SJCRH30 (cell line): ENCODE measurements around the gene NFKBIA. TPM values are rescaled to one million over a fixed set of nuclear protein-coding genes. Genes with fewer than 3 reads are reported as not detected.
"Not testable (repeated sequence)": the region's sequence is repeated elsewhere in the genome, so short reads cannot be mapped to it uniquely, and the experiment has no call there.

Experiments used
- DNase-seq, 2 experiments: peaks; one replicate each; pipeline ENCODE4 v3.0.0-alpha.2; 2015 to 2020
- H3K27ac ChIP-seq: fragments of 250-450 bp; sonication (Bioruptor Pico); 2 replicates; pipeline ENCODE4 v1.5.1; 2020; ENCODE audit warnings: mild to moderate bottlenecking, moderate library complexity
- H3K27me3 ChIP-seq: fragments of 250-450 bp; sonication (Bioruptor Pico); 2 replicates; pipeline ENCODE4 v1.5.1; 2020; ENCODE audit warnings: mild to moderate bottlenecking, moderate library complexity
- H3K36me3 ChIP-seq: fragments of 250-450 bp; sonication (Bioruptor Pico); 2 replicates; pipeline ENCODE4 v1.5.1; 2020; ENCODE audit warnings: mild to moderate bottlenecking, moderate library complexity
- H3K4me1 ChIP-seq: fragments of 250-450 bp; sonication (Bioruptor Pico); 2 replicates; pipeline ENCODE4 v1.5.1; 2020; ENCODE audit warnings: mild to moderate bottlenecking, moderate library complexity
- H3K4me3 ChIP-seq: fragments of 250-450 bp; sonication (Bioruptor Pico); 2 replicates; pipeline ENCODE4 v1.5.1; 2020; ENCODE audit warnings: mild to moderate bottlenecking, moderate library complexity
- H3K9me3 ChIP-seq: fragments of 250-450 bp; sonication (Bioruptor Pico); replicated peaks from 2 replicates; pipeline ENCODE4 v1.5.1; 2020; ENCODE audit warnings: mild to moderate bottlenecking, moderate library complexity
- total RNA-seq: library from RNA; depleted of rRNA; stranded (reverse); fragments of >200 nt; shearing (Covaris generic); gene quantifications from 2 replicates; pipeline ENCODE4 v1.2.3, GENCODE V29; 2014; rRNA removed

The NFKBIA gene
- total RNA-seq, 1 experiment from 2014 or later, result 25.7 TPM

DNA sequence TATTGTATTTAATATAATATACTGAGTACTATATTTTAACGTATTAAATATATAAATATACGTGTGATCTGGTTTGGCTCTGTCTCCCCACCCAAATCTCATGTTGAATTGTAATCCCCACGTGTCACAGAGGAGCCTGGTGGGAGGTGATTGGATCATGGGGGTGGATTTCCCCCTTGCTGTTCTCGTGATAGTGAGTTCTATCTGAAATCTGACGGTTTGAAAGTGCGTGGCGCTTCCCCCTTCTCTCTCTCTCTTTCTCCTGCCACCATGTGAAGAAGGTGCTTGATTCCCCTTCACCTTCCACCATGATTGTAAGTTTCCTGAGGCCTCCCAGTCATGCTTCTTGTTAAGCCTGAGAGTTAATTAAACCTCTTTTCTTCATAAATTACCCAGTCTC lies 44.9 kb downstream of the NFKBIA start:
- not testable (repeated sequence) for H3K36me3 ChIP-seq, DNase-seq, H3K4me3 ChIP-seq, H3K27me3 ChIP-seq, H3K4me1 ChIP-seq, H3K9me3 ChIP-seq, H3K27ac ChIP-seq

DNA sequence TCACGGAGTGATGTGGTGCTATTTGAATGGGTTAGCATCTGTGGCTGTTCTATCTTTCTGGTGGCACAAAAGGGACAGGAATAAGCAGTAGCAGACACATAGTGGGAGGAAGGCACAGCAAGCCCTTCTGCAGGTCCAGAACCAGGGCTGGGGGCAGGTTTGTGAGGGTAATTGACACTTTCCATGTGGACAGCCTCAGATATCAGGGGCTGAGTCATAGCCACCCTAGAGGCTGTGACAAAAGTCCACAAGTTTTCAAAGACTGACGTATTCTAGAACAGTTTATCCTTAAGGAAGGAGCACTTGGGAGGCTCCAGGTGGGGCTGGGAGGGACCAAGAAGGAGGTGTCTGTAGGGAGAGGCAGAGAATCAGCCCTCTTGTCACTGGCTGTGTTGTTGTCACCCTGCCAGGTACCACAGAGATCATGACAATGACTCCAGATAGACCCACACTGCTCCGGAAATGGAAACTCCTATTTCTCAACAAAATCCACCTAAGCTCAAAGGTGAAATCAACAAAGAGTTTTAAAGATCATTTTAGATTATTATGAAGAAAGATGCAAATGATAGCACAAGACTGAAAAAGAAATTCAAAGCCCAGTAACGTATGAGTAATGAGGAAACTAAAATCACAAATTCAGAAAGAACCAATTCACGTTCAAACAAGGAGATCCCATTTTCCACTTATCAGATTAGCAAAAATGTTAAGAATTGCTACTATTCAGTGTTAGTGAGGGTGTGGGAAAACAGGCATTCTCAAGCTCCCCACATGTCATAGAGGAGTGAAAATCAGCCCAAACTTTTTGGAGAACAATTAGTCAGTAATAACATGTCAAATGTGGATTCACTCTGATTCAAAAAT lies 48.3 kb downstream of the NFKBIA start:
- no peaks in the 10 kb centered on the region for H3K27me3 ChIP-seq
- no peaks in the 10 kb centered on the region for H3K36me3 ChIP-seq
- H3K9me3 ChIP-seq, result no peaks in the 10 kb centered on the region
- no peaks in the 10 kb centered on the region for H3K4me1 ChIP-seq
- no peak for DNase-seq
- no peak overlapping the region for H3K27ac ChIP-seq
- no peak overlapping the region for H3K4me3 ChIP-seq

DNA sequence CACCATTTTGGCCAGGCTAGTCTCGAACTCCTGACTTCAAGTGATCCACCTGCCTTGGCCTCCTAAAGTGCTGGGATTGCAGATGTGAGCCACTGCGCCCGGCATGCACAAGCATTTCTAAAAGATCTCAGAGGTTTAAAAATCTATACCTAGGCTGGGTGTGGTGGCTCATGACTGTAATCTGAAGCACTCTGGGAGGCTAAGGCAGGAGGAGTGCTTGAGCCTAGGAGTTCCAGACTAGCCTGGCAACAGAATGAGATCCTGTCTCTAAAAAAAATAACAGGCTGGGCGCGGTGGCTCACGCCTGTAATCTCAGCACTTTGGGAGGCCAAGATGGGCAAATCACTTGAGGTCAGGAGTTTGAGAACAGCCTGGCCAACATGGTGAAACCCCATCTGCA lies 49.3 kb downstream of the NFKBIA start:
- not testable (repeated sequence) for H3K4me1 ChIP-seq, H3K4me3 ChIP-seq, H3K27me3 ChIP-seq, DNase-seq, H3K36me3 ChIP-seq, H3K27ac ChIP-seq, H3K9me3 ChIP-seq

DNA sequence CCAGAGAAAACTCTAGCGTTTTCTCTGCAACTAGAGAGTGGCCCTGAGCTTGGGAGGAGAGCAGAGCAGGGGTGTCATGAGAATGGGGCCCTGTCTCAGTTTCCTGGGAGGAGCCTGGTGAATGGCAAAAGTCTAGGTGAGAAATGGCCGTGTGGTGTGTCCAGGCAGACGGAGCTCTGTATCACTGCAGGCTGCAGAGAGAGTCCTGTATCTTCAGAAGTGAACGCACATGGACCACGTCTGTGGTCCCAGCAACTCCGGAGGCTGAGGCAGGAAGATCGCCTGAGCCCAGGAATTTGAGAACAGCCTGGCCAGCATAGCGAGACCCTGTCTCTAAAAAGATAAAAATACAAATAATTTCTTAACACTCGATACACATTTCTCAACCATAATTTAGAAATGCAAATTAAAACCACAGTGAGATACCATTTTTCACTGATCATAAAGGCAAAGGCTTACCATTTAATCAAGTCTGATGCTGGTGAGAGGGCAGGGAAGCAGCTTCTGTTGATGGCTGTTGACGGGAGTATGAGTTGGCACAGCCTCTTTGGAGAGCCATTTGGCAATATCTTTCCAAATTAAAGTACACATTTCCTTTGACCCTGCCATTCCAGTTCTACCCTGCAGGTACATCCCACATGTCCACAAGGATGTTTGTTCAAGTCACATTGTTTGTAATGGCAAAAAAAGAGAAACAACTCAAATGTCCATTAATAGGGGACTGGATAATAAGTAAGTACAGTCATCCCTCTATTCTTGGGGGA lies 51.0 kb downstream of the NFKBIA start:
- Histone ChIP-seq H3K36me3 (no peaks in the 10 kb centered on the region), H3K27ac (no peak overlapping the region), H3K4me1 (no peaks in the 10 kb centered on the region), H3K4me3 (no peak overlapping the region), H3K27me3 (no peaks in the 10 kb centered on the region), H3K9me3 (no peaks in the 10 kb centered on the region)
- DNase-seq, result no peak

DNA sequence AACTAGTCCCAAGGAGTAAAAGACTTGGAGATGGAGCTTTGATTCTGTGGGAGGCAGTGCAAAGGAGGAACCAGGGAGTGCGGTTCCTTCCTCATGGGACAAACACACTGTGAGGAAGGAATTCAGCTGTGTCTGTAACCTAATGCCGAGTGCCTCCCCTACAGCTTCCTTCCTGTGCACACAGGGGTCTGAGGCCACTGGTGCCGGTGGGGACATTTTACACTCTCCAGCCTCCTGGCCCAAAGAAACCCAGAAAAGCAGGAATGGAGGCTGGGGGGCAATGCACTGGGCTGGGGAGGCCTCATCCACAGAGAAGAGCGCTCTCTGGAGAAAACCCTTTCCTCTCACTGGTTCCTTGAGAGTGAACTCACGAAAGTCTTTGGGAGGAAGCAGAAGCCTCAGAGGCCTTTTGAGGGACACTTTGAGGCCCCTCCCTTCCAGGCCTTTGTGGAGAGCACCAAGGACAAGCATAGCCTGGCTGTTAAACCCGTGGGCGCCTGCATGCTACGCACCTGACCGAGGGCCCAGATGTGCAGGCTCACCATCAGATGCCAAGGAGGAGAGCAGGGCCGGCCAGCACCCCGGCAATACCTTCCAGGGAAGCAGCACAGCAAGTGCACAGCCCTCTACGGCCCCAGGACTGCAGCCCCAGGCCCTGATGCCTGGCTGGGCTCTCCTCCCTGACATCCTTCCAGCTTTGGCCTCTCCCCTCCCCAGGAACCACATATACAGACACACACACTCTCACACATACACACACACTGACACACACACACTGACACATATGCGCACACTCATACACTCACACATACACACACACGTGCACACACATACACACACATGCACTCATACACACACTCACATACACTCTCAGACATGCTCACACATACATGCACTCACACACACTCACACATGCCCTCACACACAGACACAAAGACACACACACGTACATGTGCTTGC lies 52.0 kb downstream of the NFKBIA start:
- Histone ChIP-seq H3K36me3 (no peaks in the 10 kb centered on the region), H3K9me3 (no peaks in the 10 kb centered on the region), H3K4me3 (no peak overlapping the region), H3K27me3 (no peaks in the 10 kb centered on the region), H3K27ac (no peak overlapping the region), H3K4me1 (no peaks in the 10 kb centered on the region)
- DNase-seq, result peak in 1 of 2 experiments; percentile 37

DNA sequence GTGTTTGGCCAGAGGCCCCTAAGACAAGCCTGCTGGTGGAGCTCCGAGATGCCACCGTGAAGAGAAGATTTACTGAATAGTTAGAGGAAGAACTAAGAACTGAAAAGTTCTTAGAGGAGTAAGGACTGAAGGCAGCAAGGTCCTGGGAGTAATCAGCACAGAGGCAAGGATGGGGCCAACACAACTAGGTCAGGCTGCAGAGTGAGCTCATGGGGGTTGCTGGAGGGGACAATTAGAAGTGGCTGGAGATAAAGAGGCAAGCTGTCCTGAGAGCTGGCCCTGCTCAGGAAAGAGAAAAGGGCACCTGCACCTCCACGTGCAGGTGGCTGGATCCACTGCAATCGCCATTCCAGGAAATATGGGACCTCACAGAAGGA lies 52.7 kb downstream of the NFKBIA start:
- Histone ChIP-seq H3K36me3 (no peaks in the 10 kb centered on the region), H3K4me3 (no peak overlapping the region), H3K9me3 (no peaks in the 10 kb centered on the region), H3K27ac (no peak overlapping the region), H3K27me3 (no peaks in the 10 kb centered on the region), H3K4me1 (no peaks in the 10 kb centered on the region)
- DNase-seq, result no peak

Other genes with a start within 250 kb of the NFKBIA start
- 211 and 212 TPM in 2 replicates for gene PSMA6, start 112.4 kb downstream of the NFKBIA start, total RNA-seq
- gene INSM2, start 129.4 kb upstream of the NFKBIA start, total RNA-seq, result 0.13 and 0.38 TPM in 2 replicates